T-helper 1 cell treated with Interleukin-12 subunit alpha and Interleukin-12 subunit beta and Interleukin-4 antibody, amounts not matched to agents 30 μg/mL and 1 μg/mL, for 36 hours (primary cell): ENCODE measurements around the gene PPP1R10.
A peak's percentile ranks its signal among the peaks of the same experiment; 100 is the strongest.
"Not testable (repeated sequence)": the region's sequence is repeated elsewhere in the genome, so short reads cannot be mapped to it uniquely, and the experiment has no call there.

Source experiments
- H3K27ac Mint-ChIP-seq: one replicate; pipeline ENCODE4 v1.8.0; 2021; ENCODE audit warnings: mild to moderate bottlenecking, mixed read lengths
- H3K27me3 Mint-ChIP-seq: one replicate; pipeline ENCODE4 v1.8.0; 2021; ENCODE audit warnings: low read depth, mixed read lengths
- H3K36me3 Mint-ChIP-seq: one replicate; pipeline ENCODE4 v1.8.0; 2021; ENCODE audit warnings: low read depth, mixed read lengths
- H3K4me1 Mint-ChIP-seq: one replicate; pipeline ENCODE4 v1.8.0; 2021; ENCODE audit warnings: low read depth, mixed read lengths
- H3K4me3 Mint-ChIP-seq: one replicate; pipeline ENCODE4 v1.8.0; 2021; ENCODE audit warnings: mild to moderate bottlenecking, moderate library complexity, mixed read lengths
- H3K9me3 Mint-ChIP-seq: one replicate; pipeline ENCODE4 v1.8.0; 2021; ENCODE audit warnings: mixed read lengths

The PPP1R10 gene

GRCh38 chr6:30616811-30617564 lies at the start of gene PPP1R10:
PPP1R10 (minus strand) TSS chr6:30617243; CDS start chr6:30609944, 7,299 bp downstream.
- Mint-ChIP-seq H3K27me3 (peaks cover 6% of the 10 kb centered on the region), H3K4me3 (peak within 1 kb of the TSS; percentile 95), H3K36me3 (peaks cover 43% of the 10 kb centered on the region), H3K27ac (peak within 1 kb of the TSS; percentile 98), H3K9me3 (no peaks in the 10 kb centered on the region), H3K4me1 (peaks cover 35% of the 10 kb centered on the region)

GRCh38 chr6:30666300-30666699 lies 49.3 kb upstream of the PPP1R10 start:
- not testable (repeated sequence) for H3K9me3 Mint-ChIP-seq, H3K27me3 Mint-ChIP-seq, H3K27ac Mint-ChIP-seq, H3K4me3 Mint-ChIP-seq
- Mint-ChIP-seq H3K4me1 (peaks cover 15% of the 10 kb centered on the region), H3K36me3 (peaks cover 51% of the 10 kb centered on the region)

DNA sequence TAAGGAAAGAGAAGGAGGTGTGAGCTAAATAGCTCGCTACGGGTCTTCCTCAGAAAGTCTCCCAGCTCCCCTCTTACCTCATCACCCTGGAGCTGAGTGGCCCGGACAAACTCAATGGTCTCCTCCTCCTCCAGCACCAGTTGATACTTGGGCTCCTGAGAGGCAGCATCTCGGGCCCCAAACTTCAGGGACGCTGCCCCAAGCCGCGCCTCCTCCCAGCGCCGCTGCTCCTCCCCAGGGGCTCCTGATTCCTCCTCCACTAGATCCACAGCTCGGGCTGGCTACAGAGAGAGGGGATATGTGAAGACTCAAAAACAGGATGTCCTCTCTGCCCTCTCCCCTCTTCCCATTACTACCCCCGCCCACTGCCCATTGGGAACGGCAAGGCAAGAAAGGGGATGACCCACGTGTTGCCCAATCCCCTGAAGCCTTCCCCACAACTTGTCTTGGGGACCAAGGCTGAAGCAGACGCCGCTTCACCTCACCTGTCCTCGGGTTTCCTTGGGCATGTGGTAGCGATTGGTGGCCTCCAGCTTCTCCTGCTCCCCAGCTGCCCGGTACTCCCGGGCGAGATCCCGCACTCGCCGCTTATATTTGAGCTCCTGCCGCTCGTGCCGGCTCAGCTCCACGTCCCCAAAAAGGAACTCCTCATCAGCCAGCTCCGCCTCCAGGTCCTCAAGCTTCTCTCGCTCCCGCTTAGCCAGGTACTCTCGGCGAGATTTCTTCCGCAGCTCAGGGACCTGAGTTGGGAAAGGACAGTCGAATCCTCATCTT lies 48.1 kb upstream of the PPP1R10 start:
- no peak overlapping the region for H3K27ac Mint-ChIP-seq
- H3K27me3 Mint-ChIP-seq, result no peaks in the 10 kb centered on the region
- no peak overlapping the region for H3K4me3 Mint-ChIP-seq
- peaks cover 44% of the 10 kb centered on the region for H3K36me3 Mint-ChIP-seq
- peaks cover 5% of the 10 kb centered on the region for H3K4me1 Mint-ChIP-seq
- no peaks in the 10 kb centered on the region for H3K9me3 Mint-ChIP-seq

DNA sequence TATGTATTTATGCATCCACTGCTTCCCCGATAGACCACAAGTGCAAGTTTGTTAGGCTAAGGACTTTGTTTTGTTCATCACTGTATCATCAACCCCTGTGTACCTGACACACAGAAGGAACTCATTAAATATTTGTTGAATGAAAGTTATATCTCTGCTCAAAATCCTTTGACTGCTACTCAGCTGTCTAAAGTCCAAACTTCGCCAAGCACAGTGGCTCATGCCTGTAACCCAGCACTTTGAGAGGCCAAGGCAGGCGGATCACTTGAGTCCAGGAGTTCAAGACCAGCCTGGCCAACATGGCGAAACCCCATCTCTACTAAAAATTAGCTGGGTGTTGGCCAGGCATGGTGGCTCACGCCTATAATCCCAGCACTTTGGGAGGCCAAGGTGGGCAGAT lies 40.9 kb upstream of the PPP1R10 start:
- not testable (repeated sequence) for H3K9me3 Mint-ChIP-seq, H3K27me3 Mint-ChIP-seq, H3K4me3 Mint-ChIP-seq, H3K4me1 Mint-ChIP-seq
- Mint-ChIP-seq H3K27ac (peak overlapping the region; percentile 12), H3K36me3 (peaks cover 58% of the 10 kb centered on the region)

DNA sequence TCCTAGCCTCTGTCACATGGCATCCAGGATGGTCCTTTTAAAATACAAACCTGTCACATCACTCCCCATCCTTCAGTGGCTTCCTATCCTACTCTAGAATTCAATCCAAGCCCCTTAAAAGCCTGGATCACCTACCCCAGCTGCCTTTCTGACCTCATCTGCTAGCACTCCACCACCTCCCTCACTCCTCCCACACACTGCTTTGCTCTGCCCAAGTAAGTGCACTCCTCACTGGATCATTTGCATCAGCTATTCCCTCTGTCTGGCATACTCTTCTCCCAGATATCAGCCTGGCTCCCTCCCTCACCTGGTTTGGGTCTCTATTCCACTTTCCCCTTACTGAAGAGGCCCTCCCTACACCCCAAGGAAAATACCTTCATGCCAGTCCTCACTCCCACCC lies 40.4 kb upstream of the PPP1R10 start:
- no peaks in the 10 kb centered on the region for H3K27me3 Mint-ChIP-seq
- H3K9me3 Mint-ChIP-seq, result no peaks in the 10 kb centered on the region
- peak overlapping the region; percentile 12 for H3K27ac Mint-ChIP-seq
- H3K4me1 Mint-ChIP-seq, result no peaks in the 10 kb centered on the region
- peaks cover 53% of the 10 kb centered on the region for H3K36me3 Mint-ChIP-seq
- no peak overlapping the region for H3K4me3 Mint-ChIP-seq

- peaks cover 52% of the 10 kb centered on the region for H3K36me3 Mint-ChIP-seq
- H3K4me3 Mint-ChIP-seq, result no peak overlapping the region
- H3K27ac Mint-ChIP-seq, result no peak overlapping the region
- no peaks in the 10 kb centered on the region for H3K27me3 Mint-ChIP-seq
- H3K4me1 Mint-ChIP-seq, result no peaks in the 10 kb centered on the region
- H3K9me3 Mint-ChIP-seq, result no peaks in the 10 kb centered on the region
Observed at GRCh38 chr6:30656513-30656912, 39.5 kb upstream of the PPP1R10 start.

- H3K4me1 Mint-ChIP-seq, result peaks cover 2% of the 10 kb centered on the region
- no peak overlapping the region for H3K4me3 Mint-ChIP-seq
- H3K27me3 Mint-ChIP-seq, result no peaks in the 10 kb centered on the region
- no peaks in the 10 kb centered on the region for H3K9me3 Mint-ChIP-seq
- H3K36me3 Mint-ChIP-seq, result peaks cover 55% of the 10 kb centered on the region
- H3K27ac Mint-ChIP-seq, result no peak overlapping the region
Observed at GRCh38 chr6:30655743-30656094, 38.7 kb upstream of the PPP1R10 start.

- H3K27ac Mint-ChIP-seq, result no peak overlapping the region
- no peaks in the 10 kb centered on the region for H3K27me3 Mint-ChIP-seq
- peaks cover 2% of the 10 kb centered on the region for H3K4me1 Mint-ChIP-seq
- no peak overlapping the region for H3K4me3 Mint-ChIP-seq
- no peaks in the 10 kb centered on the region for H3K9me3 Mint-ChIP-seq
- H3K36me3 Mint-ChIP-seq, result peaks cover 53% of the 10 kb centered on the region
Observed at GRCh38 chr6:30654798-30655742, 38.0 kb upstream of the PPP1R10 start.

DNA sequence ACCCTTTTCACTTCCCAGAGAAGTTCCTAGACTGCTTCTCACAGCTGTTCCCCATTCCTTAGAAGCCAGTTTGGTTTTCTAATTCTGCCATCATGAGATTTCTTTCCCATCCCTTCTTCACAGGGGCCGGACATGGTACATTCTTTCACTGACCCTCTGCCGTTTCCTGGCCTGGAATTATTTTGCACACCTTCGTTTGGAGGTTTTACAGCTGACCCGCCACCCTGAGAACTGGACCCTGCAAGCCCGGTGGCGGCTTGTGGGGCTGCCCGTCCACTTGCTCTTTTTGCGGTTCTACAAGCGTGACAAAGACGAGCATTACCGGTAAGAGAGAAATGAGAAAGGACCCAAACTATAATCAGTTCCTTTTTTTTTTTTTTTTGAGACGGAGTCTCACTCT lies 34.1 kb upstream of the PPP1R10 start:
- H3K36me3 Mint-ChIP-seq, result peaks cover 39% of the 10 kb centered on the region
- no peak overlapping the region for H3K4me3 Mint-ChIP-seq
- H3K27ac Mint-ChIP-seq, result no peak overlapping the region

GRCh38 chr6:30647242-30648116 lies 30.4 kb upstream of the PPP1R10 start:
- Mint-ChIP-seq H3K27me3 (no peaks in the 10 kb centered on the region), H3K27ac (peak overlapping the region; percentile 89), H3K4me3 (peak overlapping the region; percentile 81), H3K9me3 (no peaks in the 10 kb centered on the region), H3K36me3 (peaks cover 22% of the 10 kb centered on the region), H3K4me1 (peaks cover 20% of the 10 kb centered on the region)

More for the DNA sequence above, 34.1 kb upstream of the PPP1R10 start:
- Mint-ChIP-seq H3K27me3 (no peaks in the 10 kb centered on the region), H3K9me3 (no peaks in the 10 kb centered on the region), H3K4me1 (peaks cover 11% of the 10 kb centered on the region)

GRCh38 chr6:30646450-30647241 lies 29.6 kb upstream of the PPP1R10 start, which contains the start of gene C6orf136:
C6orf136 (plus strand) TSS chr6:30647133; CDS start chr6:30647232, 99 bp downstream.
- Mint-ChIP-seq H3K4me3 (peak within 1 kb of the TSS; percentile 81), H3K4me1 (peaks cover 20% of the 10 kb centered on the region), H3K27ac (peak within 1 kb of the TSS; percentile 89), H3K9me3 (no peaks in the 10 kb centered on the region), H3K27me3 (no peaks in the 10 kb centered on the region), H3K36me3 (peaks cover 14% of the 10 kb centered on the region)

DNA sequence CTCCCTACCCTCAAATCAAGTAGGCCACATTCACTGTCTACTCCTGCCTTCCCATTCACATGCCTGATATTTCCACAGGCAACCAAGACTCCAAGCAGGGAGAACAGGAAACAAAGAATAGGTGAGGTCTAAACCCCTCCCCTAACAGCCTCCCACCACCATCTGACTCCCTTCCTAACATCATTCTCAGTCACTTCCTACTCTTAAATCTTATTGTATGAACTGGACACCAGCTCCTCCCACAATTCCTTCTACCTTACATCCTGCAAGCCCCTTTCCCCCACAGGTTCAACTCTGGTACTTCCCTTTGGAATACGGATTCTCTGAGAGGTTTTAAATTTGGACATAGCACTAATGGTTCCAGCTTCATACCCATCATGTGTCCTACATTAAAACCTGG lies 28.9 kb upstream of the PPP1R10 start:
- H3K4me1 Mint-ChIP-seq, result peaks cover 23% of the 10 kb centered on the region

DNA sequence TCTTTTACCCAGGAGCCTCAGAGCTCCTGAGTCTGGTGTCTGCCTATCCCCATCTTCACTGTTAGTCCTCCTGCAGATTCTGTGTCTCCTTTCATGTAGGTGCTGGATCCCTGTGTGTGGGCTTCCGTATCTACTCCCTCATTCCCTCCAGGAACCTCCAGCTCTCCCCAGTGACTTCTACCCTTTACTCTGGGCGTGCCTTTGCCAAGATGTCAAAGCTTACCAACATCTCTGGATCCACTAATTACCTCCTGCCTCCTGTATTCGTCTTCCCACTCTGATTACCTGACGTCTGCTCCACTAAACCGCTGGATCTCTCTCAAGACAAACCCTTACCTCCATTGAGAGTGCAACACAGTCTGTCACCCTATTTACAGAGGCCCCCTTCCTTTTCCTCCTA lies 27.7 kb upstream of the PPP1R10 start:
- Mint-ChIP-seq H3K9me3 (no peaks in the 10 kb centered on the region), H3K27me3 (no peaks in the 10 kb centered on the region), H3K36me3 (peaks cover 15% of the 10 kb centered on the region), H3K4me3 (no peak overlapping the region), H3K4me1 (peaks cover 22% of the 10 kb centered on the region), H3K27ac (no peak overlapping the region)

More for the DNA sequence above, 28.9 kb upstream of the PPP1R10 start:
- Mint-ChIP-seq H3K36me3 (peaks cover 13% of the 10 kb centered on the region), H3K27ac (peak overlapping the region; percentile 33), H3K9me3 (no peaks in the 10 kb centered on the region), H3K4me3 (peak overlapping the region; percentile 81), H3K27me3 (no peaks in the 10 kb centered on the region)
